Fibroblast of peridontal ligament (primary cell): Measurements from ENCODE around the gene FCN1.

Experiments used
- DNase-seq: peaks from one replicate; pipeline ENCODE4 v3.0.0-alpha.2; 2010; ENCODE audit errors: extremely low read depth

Gene FCN1

DNA sequence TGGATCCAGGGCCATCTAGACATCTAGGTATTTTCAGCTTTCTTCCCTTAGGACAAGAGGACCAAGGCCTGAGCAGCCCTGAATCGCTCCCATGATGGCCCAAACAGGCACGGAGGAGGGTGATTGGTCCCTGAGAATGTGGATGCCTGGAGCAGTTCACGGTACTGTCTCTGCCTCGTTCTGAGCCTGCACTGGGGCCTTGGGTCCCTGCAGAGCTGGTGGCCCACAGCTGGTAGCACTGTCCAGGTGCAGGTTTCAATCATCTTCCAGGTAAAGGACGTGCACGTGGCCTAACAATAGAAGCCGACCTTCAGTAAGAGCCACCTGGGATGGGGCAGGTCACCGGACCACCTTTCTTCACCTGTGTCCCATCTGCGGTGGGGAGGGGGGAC is 19.4 kb upstream of the FCN1 start:
- no peak for DNase-seq

DNA sequence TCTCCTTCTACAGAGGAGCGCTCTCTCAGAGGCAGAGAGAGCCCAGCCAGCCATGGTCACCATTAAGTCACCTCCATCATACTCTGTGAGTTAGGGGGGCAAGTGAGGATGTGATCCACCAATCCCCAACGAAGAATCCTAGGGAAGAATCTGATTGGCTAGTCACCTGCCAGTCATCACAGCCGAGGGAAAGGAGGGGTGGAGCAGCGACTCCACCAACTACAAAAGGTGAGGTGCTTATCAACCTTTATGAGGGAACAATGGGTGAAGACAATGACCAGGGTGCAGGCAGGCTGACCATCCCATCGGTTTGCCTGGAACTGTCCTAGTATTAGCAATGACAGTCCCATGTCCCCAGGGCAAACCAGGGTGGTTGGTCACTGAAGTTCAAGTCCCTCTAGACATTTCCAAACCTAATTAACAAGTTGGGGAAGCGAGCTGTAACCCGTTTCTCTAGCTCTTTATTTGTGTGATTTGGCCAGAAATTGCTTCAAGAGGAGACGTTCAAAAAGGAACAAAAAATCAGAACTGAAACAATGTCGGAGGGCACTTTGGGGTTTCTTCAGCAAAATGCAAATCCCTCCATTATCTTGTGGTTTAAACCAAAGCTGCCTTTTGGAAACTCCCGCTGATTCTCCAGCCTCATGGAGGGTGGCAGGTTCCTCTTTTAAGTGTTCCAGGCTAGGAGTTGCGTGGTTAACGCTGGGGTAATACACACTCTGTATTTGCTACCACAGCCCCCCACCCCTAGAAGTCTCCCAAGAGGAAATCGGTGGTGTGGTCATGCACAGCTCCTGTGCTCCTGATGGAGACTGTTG is 18.8 kb upstream of the FCN1 start:
- DNase-seq: no peak

GRCh38 chr9:134935701-134936345 is 18.1 kb upstream of the FCN1 start:
- no peak for DNase-seq

- DNase-seq: no peak
Measured at GRCh38 chr9:134935056-134935640, 17.4 kb upstream of the FCN1 start.

DNA sequence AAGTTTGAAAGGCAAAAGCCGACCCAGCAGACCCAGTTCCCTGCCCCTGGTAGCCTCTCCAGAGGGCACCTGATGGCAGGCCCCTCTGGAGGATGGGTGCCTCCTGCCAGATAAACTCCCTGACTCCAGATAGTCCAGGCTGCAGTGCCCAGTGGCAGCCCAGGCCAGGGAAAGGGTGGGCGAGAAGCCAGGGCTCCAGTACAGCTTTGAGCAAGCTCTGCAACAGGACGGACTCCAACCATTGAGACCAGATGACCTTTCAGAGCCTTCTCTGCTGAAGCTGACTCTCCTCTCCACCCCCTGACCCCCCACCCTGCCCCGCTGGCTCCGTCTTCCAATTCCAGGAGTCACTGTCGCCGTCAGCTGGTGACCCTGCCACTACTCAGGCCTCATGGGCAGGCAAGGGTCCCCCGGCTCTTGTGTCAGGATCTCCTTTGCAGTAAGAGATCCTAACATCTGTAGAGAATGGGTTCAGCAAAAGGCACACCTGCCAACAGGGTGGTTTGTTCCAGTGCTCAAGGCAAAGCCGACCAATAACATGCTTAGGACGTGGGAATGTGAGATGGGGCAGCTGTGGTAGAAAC is 15.5 kb upstream of the FCN1 start:
- no peak for DNase-seq

DNA sequence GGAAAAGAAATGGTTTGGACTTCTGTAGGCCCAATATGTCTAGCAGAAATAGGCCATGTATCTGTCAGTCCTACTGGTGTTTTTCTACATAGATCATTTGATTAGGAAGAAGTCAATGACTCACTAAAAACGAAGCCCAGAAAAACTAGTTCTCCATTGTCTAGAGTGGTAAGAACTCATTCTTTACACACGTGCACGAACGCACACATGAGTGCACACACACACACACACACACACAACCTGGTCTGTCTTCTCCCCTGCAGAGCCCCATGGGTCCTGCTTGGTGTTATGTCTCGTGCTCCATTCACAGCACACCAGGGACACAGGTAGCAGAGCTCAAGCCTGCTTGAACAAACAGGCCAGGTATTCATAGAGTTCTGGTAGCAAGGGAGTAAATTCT is 14.9 kb upstream of the FCN1 start:
- DNase-seq: no peak

GRCh38 chr9:134932171-134932570 is 14.5 kb upstream of the FCN1 start:
- no peak for DNase-seq

- no peak for DNase-seq
Measured at GRCh38 chr9:134930398-134930797, 12.7 kb upstream of the FCN1 start.

DNA sequence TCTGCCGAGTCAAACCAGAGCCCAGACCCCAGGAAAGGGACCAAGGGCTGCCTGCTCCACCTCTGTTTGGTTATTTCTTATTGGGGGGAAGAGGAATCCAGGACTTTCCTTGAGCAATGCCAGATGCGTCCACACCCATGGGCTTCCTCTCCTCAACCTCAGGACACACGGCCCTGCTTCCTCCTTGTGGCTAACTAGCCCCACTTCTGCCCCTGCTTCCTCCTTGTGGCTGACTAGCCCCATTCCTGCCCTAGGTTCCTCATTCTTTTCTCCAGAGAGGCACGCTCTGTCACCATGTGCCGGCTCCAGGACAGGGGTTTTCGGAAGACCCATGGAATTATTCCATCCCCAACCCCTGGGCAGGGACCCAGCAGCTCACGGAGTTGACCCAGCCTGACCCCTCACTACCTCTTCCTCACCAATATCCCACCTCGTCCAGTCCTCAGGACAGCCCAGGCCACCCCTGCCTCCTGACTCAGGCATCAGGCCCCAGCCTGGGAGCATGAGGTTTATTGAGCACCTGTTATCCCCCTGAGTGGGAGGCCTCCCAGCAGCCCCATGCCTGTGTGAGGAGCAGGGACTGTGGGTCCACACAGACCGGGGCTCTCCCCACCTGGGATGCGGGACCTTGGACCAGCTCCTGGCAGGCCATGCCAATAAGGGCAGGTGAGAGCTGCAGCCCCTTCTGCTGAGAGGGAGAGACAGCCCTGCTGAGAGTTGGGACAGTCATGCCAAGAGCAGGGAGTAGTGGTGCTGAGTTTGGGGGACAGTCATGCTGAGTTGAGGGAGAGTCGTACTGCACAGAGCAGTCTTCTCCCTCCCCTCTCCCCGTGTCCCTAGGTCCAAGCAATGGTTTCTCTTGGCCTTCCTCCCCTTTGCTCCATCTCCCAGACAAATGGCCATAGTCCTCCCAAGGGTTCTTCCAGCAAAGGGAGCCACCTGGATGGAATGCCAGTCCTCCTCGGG is 11.8 kb upstream of the FCN1 start:
- no peak for DNase-seq

GRCh38 chr9:134928436-134929192 is 10.9 kb upstream of the FCN1 start:
- no peak for DNase-seq

DNA sequence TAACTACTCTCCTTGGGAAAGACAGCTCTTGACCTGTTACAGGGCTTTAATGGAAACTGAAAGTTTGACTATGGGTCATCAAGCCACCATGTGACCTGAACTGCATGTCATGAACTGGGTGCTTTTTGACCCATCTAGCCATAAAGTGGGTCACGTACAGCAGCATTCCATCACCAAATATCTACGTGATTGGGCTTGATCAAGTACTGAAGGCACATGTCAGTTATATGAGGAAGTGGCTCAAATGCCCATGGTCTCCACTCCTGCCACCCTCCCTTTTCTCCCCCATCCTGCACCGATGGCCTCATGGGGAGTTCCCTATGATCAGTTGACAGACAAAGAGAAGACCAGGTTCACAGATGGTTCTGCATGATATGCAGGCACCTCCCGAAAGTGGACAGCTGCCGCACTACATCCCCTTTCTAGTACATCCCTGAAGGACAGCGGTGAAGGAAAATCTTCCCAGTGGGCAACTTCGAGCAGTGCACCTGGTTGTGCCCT is 7.3 kb upstream of the FCN1 start:
- DNase-seq: no peak

GRCh38 chr9:134923466-134923865 is 5.8 kb upstream of the FCN1 start:
- no peak for DNase-seq

GRCh38 chr9:134922932-134923240 is 5.2 kb upstream of the FCN1 start:
- DNase-seq: no peak

GRCh38 chr9:134922066-134922931 is 4.6 kb upstream of the FCN1 start:
- DNase-seq: no peak

DNA sequence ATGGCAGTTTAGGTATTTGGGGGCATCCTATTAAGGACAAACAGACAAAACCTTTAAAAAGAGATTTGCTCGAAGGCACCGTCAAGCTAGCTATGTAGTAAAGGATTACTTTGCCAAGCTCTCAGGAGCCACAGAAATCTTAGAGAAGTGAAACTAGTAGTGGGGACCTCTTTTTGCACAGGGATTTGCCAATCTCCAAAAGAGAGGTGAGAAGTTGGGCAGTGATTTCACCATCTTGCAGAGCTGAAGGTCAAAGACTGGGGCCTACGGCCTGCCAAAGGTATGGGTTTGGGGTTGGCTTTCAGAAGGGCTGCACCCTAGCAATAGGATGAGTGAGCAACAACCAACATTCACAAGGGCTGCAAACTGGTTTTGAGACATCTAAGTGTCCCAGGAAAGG is 1.6 kb upstream of the FCN1 start:
- DNase-seq: no peak

DNA sequence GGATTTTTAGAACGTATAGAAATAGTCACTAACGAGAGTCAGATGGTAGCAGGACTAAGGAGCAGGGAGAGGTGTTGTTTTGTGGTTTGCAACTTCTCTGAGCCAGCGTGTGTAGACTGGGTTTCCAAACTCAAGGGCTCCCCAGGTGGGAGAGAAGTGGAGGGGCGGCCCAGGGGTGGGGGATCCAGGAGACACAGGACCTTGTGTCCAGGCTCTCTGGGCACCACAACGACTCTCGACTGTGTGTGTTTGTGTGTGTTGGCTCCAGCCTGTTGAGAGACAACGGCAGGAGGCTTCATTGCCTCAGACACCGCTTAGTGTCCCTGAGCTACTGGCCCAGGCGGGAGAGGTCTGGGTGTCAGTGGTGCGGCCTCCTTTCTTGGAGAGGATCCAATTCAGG is 934 bp upstream of the FCN1 start:
- DNase-seq: no peak

DNA sequence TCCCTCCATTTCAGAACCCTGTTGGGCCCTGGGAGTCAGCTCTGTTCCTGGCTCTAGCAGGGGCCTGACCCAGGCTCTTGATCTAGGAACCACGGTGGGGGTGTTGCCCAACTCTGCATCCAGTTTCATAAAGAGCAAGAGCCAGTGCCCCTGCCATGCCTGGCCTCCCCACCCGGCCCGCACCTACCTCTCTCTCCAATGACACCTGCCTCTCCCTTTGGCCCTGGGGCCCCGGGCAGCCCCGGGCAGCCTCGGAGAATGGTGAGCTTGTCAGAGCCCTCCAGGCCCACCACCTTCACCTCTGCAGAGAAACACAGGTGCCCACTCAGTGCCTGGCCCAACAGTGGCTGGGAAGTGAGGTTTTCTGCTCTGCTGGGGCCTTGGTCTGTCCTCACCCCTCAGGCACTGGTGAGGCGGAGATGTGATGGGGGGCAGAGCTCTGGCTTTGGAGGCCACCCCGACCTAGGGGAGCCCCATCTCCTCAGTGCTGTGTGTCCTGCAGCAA is 1.5 kb downstream of the FCN1 start:
- DNase-seq: no peak

- DNase-seq: no peak
Measured at GRCh38 chr9:134915046-134915985, 2.4 kb downstream of the FCN1 start.

- no peak for DNase-seq
Measured at GRCh38 chr9:134914501-134914834, 3.2 kb downstream of the FCN1 start.
